Activated CD4-positive, alpha-beta T cell treated with anti-CD3 and anti-CD28 coated beads, Interleukin-2, amount 50 U/mL, for 16 hours (primary cell): ENCODE data around the gene MCCC2.
"Not testable (repeated sequence)": the region's sequence is repeated elsewhere in the genome, so short reads cannot be mapped to it uniquely, and the experiment has no call there.

ENCODE experiments used
- DNase-seq: peaks from one replicate; pipeline ENCODE4 v3.0.0-alpha.2; 2020

MCCC2 gene

DNA sequence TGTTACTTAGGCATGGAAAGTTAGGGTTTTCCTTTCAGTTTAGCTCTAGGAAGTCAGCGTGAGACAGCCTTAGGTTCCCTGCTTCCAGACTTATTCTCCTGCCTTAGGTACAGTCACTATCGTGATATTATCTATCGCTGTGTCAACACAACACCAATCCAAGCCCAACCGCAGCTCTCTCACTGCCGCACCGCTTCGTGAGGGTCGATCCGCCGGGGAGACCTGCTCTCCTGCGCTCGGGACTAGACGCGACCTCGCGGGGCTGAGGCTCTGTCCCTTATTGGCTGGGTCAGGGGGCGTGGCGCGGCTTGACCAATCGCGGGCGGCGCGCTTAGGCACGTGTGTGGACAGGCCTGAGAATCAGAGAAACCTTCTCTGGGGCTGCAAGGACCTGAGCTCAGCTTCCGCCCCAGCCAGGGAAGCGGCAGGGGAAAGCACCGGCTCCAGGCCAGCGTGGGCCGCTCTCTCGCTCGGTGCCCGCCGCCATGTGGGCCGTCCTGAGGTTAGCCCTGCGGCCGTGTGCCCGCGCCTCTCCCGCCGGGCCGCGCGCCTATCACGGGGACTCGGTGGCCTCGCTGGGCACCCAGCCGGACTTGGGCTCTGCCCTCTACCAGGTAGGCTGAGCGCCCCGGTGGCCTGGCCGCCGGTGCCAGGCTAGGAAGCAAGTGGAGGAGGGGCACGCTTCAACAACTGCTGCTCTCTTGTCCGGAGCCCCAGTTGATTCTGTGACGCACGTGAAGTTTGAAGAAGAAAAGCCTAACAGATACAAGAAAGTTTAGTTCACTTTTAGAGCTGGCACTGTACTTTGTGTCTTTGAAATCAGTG is at the start of gene MCCC2:
MCCC2 (plus strand) TSS at position 400 of the 825 bp plus-strand sequence; CDS start at position 486, 86 bp downstream.
- DNase-seq, result peak; percentile 98

DNA sequence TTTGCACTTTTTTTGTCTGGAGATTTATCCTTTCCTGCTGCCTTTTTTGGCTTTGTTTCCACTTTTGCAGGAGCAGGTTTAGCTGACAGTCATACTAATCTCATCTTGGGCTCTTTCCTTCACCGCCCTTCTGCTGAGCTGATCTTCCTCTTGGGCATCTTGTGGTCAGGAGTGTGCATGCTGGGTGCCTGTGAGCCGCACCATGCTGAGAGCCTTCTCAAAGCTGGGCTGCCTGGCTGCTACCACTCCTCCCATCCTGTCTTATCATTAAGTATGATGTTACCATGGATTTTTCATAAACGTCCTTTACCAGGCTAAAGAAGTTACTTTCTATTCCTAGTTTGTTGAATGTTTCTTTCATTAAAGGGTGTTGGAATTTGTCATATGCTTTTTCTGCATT is 49.5 kb upstream of the MCCC2 start:
- DNase-seq, result no peak

DNA sequence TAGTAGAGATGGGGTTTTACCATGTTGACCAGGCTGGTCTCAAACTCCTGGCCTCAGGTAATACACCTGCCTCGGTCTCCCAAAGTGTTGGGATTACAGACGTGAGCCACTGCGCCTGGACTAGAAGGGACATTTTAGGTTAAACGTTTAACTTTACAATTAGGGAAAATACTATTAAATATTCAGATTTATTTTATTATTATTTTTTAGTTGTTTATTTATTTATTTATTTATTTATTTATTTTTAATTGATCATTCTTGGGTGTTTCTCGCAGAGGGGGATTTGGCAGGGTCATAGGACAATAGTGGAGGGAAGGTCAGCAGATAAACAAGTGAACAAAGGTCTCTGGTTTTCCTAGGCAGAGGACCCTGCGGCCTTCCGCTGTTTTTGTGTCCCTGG is 36.3 kb upstream of the MCCC2 start:
- not testable (repeated sequence) for DNase-seq

DNA sequence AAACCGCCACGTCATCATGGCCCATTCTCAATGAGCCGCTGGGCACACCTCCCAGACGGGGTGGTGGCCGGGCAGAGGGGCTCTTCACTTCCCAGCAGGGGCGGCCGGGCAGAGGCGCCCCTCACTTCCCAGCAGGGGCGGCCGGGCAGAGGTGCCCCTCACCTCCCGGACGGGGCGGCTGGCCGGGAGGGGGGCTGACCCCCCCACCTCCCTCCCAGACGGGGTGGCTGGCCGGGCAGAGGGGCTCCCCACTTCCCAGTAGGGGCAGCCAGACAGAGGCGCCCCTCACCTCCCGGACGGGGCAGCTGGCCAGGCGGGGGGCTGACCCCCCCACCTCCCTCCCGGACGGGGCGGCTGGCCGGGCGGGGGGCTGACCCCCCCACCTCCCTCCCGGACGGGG is 35.6 kb upstream of the MCCC2 start:
- not testable (repeated sequence) for DNase-seq

DNA sequence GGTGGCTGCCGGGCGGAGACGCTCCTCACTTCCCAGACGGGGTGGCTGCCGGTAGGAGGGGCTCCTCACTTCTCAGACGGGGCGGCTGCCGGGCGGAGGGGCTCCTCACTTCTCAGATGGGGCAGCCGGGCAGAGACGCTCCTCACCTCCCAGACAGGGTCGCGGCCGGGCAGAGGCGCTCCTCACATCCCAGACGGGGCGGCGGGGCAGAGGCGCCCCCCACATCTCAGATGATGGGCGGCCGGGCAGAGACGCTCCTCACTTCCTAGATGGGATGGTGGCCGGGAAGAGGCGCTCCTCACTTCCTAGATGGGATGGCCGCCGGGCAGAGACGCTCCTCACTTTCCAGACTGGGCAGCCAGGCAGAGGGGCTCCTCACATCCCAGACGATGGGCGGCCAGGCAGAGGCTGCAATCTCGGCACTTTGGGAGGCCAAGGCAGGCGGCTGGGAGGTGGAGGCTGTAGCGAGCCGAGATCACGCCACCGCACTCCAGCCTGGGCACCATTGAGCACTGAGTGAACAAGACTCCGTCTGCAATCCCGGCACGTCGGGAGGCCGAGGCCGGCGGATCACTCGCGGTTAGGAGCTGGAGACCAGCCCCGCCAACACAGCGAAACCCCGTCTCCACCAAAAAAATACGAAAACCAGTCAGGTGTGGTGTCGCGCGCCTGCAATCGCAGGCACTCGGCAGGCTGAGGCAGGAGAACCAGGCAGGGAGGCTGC is 35.0 kb upstream of the MCCC2 start:
- not testable (repeated sequence) for DNase-seq

DNA sequence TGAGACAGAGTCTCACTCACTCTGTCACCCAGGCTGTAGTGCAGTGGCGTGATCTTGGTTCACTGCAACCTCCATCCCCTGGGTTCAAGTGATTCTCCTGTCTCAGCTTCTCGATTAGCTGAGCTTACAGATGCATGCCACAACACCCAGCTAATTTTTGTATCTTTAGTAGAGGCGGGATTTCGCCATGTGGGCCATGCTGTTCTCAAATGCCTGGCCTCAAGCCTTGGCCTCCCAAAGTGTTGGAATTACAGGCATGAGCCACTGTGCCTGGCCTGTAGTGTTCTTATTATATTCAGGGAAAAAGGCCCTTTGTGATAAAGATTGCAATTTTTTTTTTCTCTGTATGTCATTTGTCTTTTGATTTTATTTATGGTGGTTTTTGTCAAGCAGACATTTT is 24.0 kb upstream of the MCCC2 start:
- DNase-seq, result no peak

DNA sequence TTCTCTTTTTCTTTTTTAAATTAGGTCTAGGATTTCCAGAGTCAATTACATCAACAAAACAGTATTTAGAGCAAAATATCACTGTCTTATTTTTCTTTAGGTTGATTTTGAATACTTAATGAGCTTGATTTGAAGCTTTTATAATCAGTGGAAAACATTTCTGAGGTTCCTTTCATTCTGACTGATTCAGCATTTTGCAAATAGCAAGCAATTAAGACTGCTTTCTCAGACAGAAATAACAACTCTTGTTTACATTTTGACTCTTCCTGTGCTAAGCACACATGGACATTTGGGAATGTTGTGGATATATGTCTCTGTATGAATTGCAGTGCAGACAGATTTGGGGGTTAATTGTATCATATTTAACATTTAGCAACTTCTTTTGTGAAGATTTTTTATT is 22.2 kb upstream of the MCCC2 start:
- DNase-seq, result no peak

DNA sequence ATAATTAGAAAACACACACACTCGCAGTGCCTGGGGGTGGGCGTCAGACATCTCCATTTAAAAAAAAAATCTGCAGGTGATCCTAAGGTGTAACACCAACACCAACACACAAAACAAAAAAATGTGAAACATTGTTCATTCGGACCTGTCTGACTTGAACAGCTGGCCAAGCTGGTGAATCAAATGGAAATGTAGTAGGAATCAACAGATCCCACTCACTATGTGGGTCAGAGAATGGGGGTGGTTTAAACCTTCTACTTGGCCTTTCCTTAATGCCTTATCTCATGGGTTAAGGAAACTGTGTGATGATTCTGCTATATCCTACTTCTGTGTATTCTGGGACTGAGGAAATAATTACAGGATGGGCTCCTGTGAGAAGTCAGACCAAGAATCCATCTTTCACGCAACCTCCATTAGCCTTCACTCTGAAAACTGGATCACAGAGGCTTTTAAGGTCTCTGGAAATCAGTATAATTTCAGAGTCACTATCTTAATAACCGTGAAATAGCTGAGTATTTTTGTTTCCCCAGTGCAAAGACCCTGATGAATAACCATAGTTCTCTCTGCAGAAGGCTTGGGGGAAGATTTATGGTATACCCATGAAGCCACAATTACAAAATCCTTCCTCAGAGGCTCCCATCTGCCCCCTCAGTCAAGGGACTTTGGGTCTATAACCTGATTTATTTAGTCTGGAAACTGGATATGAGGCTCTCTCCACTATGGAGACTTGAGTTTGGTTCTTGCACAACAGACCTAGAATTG is 17.2 kb upstream of the MCCC2 start:
- DNase-seq, result no peak

DNA sequence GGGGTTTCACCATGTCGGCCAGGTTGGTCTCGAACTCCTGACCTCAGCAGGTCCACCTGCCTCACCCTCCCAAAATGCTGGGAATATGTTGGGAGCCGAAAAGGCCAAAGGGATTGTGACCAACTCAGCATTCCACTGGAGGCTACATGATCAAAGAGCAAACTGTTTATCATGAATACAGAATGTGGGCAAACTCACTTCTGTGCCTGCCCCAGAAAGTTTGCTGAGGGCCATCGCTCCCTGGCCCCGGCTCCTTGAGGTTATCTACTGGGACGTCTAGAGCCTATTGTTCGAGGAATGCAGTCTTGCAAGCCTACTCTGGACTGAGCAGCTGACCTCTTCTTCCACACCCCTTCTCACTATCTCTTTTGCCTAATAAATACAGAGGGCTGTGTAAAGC is 15.3 kb upstream of the MCCC2 start:
- DNase-seq, result not testable (repeated sequence)

DNA sequence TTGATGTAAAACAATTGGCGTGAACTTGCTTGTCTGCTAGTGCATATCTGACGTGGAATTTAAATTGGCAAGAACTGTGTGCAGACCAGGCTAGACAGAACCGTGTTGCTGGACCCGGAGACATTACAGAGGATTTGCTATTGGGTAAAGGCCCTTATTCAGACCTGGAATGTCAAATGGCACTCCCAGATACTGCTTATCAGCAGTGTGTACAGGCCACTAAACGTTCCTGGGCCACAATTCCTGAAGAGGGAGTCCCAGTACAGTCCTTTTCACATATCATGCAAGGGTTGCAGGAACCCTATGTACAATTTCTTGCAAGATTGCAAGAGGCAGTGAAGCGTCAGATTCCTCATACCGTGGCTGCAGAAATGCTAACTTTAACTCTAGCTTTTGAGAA is 13.5 kb upstream of the MCCC2 start:
- no peak for DNase-seq

DNA sequence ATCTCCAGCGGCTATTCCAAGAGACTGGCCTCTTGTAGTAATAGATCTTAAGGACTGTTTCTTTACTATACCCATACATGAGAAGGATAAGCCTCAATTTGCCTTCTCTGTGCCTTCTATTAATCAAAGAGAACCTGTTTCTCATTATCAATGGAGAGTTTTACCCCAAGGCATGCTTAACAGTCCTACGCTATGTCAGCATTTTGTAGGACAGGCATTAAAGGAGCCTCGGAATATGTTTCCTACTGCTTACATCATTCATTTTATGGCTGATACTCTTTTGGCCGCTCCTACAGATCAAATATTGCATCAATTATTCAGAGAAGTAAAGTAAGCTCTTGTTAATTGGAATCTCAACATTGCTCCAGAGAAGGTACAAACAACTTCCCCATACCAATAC is 11.6 kb upstream of the MCCC2 start:
- not testable (repeated sequence) for DNase-seq

DNA sequence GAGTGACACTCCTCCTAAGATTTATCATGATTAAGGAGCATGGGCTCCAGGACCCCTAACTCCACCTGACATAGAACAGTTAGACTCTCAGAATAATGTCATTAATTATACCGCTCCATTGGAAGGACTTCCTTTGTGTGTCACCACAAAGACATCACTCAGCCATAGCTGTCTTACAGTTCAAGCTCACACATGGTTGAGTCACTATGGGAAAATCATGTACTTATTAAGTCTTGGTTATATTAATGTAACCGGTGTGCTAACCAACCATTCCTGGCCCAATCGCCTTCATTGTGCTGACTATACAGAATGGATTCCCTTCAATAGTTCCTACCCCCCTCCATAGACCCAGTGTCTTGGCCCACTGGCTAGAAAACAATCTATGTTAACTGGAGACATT is 10.9 kb upstream of the MCCC2 start:
- DNase-seq, result no peak

DNA sequence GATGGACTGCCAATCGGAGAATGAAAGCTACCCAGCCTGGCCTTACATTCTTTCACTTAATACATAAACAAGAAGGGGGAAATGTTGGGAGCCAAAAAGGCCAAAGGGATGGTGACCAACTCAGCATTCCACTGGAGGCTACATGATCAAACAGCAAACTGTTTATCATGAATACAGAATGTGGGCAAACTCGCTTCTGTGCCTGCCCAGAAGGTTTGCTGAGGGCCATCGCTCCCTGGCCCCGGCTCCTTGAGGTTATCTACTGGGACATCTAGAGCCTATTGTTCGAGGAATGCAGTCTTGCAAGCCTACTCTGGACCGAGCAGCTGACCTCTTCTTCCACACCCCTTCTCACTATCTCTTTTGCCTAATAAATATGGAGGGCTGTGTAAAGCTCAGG is 9.3 kb upstream of the MCCC2 start:
- DNase-seq, result not testable (repeated sequence)

DNA sequence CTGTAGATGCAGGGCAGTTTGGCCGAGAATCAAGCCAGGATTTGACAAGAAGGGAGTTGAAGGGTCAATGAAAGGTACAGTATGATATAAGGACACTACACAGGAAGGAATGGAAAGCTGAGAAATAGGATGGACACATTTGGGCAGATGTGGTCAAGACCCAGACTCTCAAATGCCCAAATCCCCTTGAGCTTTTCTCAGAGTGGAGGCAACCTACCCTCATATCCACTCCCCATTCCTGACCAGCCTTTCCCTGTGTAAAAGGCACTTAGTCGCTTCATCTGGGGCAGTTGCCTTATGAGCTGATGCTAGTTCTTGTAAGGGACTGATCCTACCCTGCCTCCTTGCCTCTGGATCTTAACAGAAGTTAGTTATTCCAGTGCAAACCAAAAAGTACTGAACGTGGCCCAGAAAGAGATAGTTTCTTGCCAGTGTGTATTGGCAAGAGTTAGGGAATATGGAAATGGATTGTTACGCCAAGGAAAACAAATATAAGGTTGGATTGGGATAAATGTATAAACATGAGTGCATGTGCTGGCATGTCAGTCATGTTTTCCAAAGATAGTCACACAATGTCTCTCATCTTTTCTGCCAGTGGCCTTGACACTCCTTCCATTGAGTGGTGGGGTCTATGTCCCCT is 4.1 kb upstream of the MCCC2 start:
- no peak for DNase-seq

DNA sequence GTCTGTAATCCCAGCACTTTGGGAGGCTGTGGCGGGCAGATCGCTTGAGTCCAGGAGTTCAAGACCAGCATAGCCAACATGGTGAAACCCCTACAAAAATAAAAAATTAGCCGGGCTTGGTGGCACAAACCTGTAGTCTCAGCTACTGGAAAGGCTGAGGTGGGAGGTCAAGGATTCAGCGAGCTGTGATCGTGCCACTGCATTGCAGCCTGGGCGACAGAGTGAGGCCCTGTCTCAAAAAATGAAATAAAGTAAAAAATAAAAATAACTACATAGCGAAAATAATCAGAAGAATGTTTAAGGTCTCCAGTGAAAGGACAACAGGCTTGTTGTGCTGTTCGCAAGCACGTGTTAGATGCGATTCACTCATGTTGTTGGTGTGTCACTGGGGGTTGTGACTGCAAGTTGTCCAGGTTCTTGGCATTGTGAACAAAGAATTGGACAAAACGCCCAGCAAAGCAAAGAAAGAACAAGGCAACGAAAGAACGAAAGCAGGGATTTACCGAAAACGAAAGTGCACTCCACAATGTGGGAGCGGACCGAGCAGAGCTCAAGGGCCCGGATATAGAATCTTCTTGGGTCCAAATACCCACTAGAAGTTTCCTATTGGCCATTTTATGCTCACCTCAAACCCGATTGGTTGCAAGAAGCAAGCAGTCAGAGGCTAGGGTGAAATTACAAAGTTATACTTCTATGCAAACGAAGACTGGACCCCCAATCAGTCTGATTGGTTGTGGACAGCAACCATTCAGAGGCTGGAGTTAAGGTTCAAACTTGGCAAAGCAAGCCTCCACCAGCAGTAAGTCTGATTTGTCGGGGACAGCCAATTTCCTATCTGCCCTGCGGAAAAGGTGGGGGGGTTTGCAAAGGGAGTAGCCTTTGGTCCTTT is 844 bp upstream of the MCCC2 start:
- DNase-seq, result peak; percentile 12

DNA sequence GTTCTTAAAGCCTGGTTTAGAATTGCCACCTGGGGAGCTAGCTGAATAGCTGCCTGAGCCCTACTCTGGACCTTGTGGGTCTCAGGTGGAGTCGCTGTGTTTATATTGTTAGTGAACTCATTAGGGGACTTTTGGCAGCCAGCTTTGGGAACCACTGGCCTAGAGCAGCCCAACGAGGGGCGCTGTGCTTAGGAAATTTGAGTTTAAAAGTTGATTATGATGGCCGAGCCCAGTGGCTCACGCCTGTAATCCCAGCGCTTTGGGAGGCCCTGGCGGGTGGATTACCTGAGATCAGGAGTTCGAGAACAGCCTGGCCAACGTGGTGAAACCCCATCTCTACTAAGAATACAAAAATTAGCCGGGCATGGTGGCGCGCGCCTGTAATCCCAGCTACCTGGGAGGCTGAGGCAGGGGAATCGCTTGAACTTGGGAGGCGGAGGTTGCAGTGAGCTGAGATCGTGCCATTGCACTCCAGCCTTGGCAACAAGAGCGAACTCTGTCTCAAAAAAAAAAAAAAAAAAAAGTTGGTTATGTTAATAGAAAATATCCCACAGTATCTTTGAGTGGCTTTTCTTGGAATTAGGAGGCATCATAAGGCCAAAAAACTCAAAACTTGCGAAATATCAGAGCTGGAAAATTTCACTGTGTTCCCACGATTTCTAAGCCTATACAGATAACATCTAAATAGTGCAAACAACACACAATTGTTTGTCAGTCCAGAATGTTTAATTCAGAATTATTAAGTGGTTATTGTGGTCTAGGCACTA is 809 bp downstream of the MCCC2 start:
- DNase-seq, result no peak

DNA sequence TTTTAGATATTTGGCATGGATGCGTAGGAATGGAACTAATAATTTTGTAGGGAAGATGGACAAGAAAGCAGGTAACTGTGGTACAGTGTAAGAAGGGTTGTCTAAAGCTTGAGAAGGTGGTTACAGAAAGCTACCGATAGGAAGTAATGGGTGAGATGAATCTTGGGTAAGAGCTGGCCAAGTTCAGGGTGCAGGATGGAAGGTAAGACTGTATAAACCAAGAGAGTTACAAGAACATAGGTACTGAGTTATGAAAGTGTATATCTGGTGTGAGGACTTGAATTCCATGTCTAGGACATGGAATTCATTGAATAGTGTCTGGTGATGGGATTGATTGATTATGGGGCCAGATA is 1.4 kb downstream of the MCCC2 start:
- no peak for DNase-seq

DNA sequence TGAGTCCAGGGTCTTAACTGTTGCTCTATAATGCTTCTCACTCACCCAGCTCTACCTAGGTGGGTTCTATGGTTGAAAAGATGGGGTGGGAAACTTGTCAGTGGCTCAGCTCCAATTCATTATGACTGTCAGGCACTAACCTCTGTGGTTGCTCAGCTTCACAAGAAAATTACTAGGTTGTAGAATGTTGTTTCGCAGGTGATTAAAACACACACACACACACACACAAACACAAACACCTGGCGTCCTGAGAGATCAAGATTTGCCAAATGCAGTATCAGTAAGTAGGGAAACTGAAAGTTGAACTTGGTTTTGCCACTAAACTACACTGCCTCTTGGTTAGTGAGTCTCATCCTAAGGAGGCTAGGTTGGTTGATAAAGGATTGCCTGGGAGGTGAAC is 2.8 kb downstream of the MCCC2 start:
- DNase-seq, result peak; percentile 22

DNA sequence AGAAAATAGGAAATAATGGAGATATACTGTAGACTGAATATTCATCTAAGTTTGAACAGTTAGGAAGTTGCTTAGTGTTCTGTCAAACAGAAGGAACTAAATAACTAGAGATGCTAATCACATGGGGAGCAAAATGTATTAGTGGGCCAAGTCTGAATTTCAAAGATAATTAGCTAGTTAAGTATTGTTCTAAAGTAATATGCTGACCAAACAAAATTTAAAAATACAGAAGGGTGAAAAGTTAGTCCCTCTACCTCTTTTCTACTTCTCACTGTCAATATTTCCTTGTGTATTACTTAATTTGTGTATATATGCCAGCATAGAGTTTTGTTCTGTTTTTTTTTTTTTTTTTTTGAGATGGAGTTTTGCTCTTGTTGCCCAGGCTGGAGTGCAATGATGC is 4.0 kb downstream of the MCCC2 start:
- DNase-seq, result no peak

DNA sequence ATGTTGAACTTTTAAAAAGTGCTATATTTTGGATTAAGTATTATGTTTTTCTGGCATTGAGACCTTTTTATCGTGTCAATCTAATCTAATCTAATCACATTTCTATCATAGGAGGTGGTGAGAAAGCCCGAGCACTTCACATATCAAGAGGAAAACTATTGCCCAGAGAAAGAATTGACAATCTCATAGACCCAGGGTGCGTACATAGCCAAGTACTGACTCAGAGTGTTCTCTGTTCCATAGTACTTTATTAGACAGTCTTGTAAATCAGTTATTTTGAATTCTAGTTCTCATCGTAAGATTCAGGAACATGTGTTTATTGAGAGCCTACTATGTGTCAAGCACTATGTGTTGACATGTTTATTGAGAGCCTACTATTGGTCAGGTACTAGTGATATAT is 9.0 kb downstream of the MCCC2 start:
- DNase-seq, result no peak

DNA sequence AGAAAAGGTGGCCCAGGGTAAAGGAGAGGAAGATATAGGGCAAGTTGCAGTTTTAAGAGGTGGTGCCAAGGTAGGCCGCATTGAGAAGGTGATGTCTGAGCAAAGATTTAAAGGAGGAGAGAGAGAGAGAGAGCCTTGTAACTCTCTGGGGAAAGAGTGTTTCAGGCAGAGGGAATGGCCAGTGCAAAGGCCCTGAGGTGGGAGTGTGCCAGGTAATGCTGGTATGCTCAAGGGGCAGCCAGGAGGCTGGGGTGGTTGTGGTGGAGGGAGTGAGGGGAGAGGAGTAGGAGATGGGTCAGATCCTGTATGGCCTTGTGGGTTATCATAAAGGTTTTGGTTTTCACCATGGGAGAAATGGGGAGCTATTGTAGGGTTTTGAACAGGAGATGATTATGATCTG is 9.9 kb downstream of the MCCC2 start:
- no peak for DNase-seq
